ENCODE results near the gene FZD8.

The FZD8 gene

GRCh38 chr10:35588836-35589235, 53.3 kb downstream of the FZD8 start:
- DNase-seq (ENCODE audit: low read depth), result no peak
- H3K4me3 ChIP-seq (ENCODE audit: low read length), result no peak overlapping the region
- TF ChIP-seq CTCF (conservative IDR thresholded peaks at IDR 0.05; ENCODE audit: low read length), result no peak
